Activated T-helper 9 cell treated with anti-CD3 and anti-CD28 coated beads, Interleukin-2, amount 50 U/mL, for 16 hours (primary cell): ENCODE data around the gene ADSL.

ENCODE experiments used
- DNase-seq: peaks from one replicate; pipeline ENCODE4 v3.0.0-alpha.2; 2020; ENCODE audit warnings: low read depth

The ADSL gene

GRCh38 chr22:40328546-40329456 is 17.5 kb upstream of the ADSL start:
- no peak for DNase-seq

GRCh38 chr22:40329466-40329865 is 16.8 kb upstream of the ADSL start:
- DNase-seq: no peak

- no peak for DNase-seq
Measured at GRCh38 chr22:40330086-40330485, 16.2 kb upstream of the ADSL start.

GRCh38 chr22:40330615-40331014 is 15.7 kb upstream of the ADSL start:
- no peak for DNase-seq

- DNase-seq: no peak
Measured at GRCh38 chr22:40331706-40332105, 14.6 kb upstream of the ADSL start.

GRCh38 chr22:40332319-40332781 is 13.9 kb upstream of the ADSL start:
- no peak for DNase-seq

- DNase-seq: no peak
Measured at GRCh38 chr22:40334060-40334459, 12.2 kb upstream of the ADSL start.

- no peak for DNase-seq
Measured at GRCh38 chr22:40334899-40335298, 11.4 kb upstream of the ADSL start.

- no peak for DNase-seq
Measured at GRCh38 chr22:40335358-40335757, 10.9 kb upstream of the ADSL start.

- DNase-seq: no peak
Measured at GRCh38 chr22:40340044-40340443, 6.3 kb upstream of the ADSL start.

- no peak for DNase-seq
Measured at GRCh38 chr22:40341604-40342003, 4.7 kb upstream of the ADSL start.

GRCh38 chr22:40342521-40342920 is 3.8 kb upstream of the ADSL start:
- no peak for DNase-seq

GRCh38 chr22:40345271-40345670 is 1.0 kb upstream of the ADSL start:
- no peak for DNase-seq

- peak; percentile 51 for DNase-seq
Measured at GRCh38 chr22:40345815-40346184, 500 bp upstream of the ADSL start.

GRCh38 chr22:40347300-40347699 is 1.0 kb downstream of the ADSL start:
- DNase-seq: no peak

- DNase-seq: peak; percentile 51
Measured at GRCh38 chr22:40348025-40348658, 1.8 kb downstream of the ADSL start.

- DNase-seq: no peak
Measured at GRCh38 chr22:40352763-40353162, 6.5 kb downstream of the ADSL start.

GRCh38 chr22:40361100-40361499 is 14.8 kb downstream of the ADSL start:
- DNase-seq: no peak

- no peak for DNase-seq
Measured at GRCh38 chr22:40363059-40363458, 16.8 kb downstream of the ADSL start.

- no peak for DNase-seq
Measured at GRCh38 chr22:40364431-40364830, 18.1 kb downstream of the ADSL start.

- no peak for DNase-seq
Measured at GRCh38 chr22:40366068-40366467, 19.8 kb downstream of the ADSL start.

- no peak for DNase-seq
Measured at GRCh38 chr22:40367342-40367741, 21.0 kb downstream of the ADSL start.

- DNase-seq: no peak
Measured at GRCh38 chr22:40368016-40368415, 21.7 kb downstream of the ADSL start.

- DNase-seq: no peak
Measured at GRCh38 chr22:40368836-40369235, 22.5 kb downstream of the ADSL start.
